Endothelial cell (in vitro differentiated cells): ENCODE measurements around the gene PATJ. TPM values are rescaled to one million over a fixed set of nuclear protein-coding genes. Genes with fewer than 3 reads are reported as not detected.

ENCODE experiments used
- DNase-seq: peaks from one replicate; pipeline ENCODE4 v3.0.0; 2021; ENCODE audit warnings: low spot score
- H3K27ac Mint-ChIP-seq: one replicate; pipeline ENCODE4 v1.8.0; 2021; ENCODE audit warnings: mixed read lengths, inconsistent platforms; ENCODE audit not compliant: unreplicated experiment
- H3K27me3 Mint-ChIP-seq: one replicate; pipeline ENCODE4 v1.8.0; 2021; ENCODE audit warnings: mild to moderate bottlenecking, moderate library complexity, mixed read lengths, inconsistent platforms; ENCODE audit not compliant: unreplicated experiment
- H3K36me3 Mint-ChIP-seq: one replicate; pipeline ENCODE4 v1.8.0; 2021; ENCODE audit warnings: mild to moderate bottlenecking, low read depth, mixed read lengths, inconsistent platforms; ENCODE audit not compliant: unreplicated experiment
- H3K4me1 Mint-ChIP-seq: one replicate; pipeline ENCODE4 v1.8.0; 2021; ENCODE audit warnings: mild to moderate bottlenecking, mixed read lengths, inconsistent platforms; ENCODE audit not compliant: unreplicated experiment
- H3K4me3 Mint-ChIP-seq: one replicate; pipeline ENCODE4 v1.8.0; 2021; ENCODE audit warnings: mild to moderate bottlenecking, mixed read lengths, inconsistent platforms; ENCODE audit not compliant: unreplicated experiment
- H3K9me3 Mint-ChIP-seq: one replicate; pipeline ENCODE4 v1.8.0; 2021; ENCODE audit warnings: mixed read lengths, inconsistent platforms; ENCODE audit not compliant: unreplicated experiment
- CTCF ChIP-seq: fragments of 200-600 bp; sonication (generic); IDR thresholded peaks from one replicate; pipeline ENCODE4 v1.5.0; 2021; ENCODE audit warnings: antibody characterized with exemption; ENCODE audit not compliant: unreplicated experiment
- total RNA-seq: library from RNA; stranded (reverse); fragmentation: NEBNext Ultra II Directional; extraction: Animal tissue kit (Norgen Biotek cat#: 25700); gene quantifications from one replicate; pipeline ENCODE4 v1.2.1, GENCODE V29; 2021; ENCODE audit not compliant: unreplicated experiment

PATJ gene
- total RNA-seq, 1 donor from 2014 or later, result 13.9 TPM

DNA sequence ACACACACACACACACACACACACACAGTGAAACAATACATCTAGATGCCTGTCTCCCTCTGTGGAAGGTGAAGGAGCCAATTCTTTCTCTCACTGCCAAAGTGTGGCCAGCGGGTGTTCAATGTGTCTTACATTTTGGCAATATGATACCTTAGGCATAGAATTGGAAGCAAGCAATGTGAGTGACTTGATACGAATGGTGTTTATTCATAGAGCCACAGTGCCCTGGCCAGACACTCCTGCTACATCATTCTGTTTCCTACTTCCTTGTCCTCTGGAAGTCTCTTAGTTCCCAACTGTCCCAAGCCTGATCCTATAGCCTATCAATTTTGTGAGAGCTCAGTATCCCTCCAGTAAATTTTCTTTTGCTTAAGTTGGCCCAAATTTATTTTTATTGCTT, 282.4 kb downstream of the PATJ start:
- no peak for DNase-seq
- Mint-ChIP-seq H3K27me3 (no peaks in the 10 kb centered on the region), H3K36me3 (no peaks in the 10 kb centered on the region), H3K4me1 (peaks cover 8% of the 10 kb centered on the region), H3K27ac (no peak overlapping the region), H3K9me3 (no peaks in the 10 kb centered on the region), H3K4me3 (no peak overlapping the region)
- TF ChIP-seq CTCF, result no peak

GRCh38 chr1:62025154-62025553, 282.9 kb downstream of the PATJ start:
- no peak overlapping the region for H3K4me3 Mint-ChIP-seq
- H3K36me3 Mint-ChIP-seq, result no peaks in the 10 kb centered on the region
- H3K27me3 Mint-ChIP-seq, result no peaks in the 10 kb centered on the region
- TF ChIP-seq CTCF, result no peak
- no peak for DNase-seq
- H3K9me3 Mint-ChIP-seq, result no peaks in the 10 kb centered on the region
- peaks cover 8% of the 10 kb centered on the region for H3K4me1 Mint-ChIP-seq
- no peak overlapping the region for H3K27ac Mint-ChIP-seq

- no peaks in the 10 kb centered on the region for H3K9me3 Mint-ChIP-seq
- H3K4me1 Mint-ChIP-seq, result peaks cover 8% of the 10 kb centered on the region
- no peak overlapping the region for H3K27ac Mint-ChIP-seq
- TF ChIP-seq CTCF, result no peak
- H3K27me3 Mint-ChIP-seq, result no peaks in the 10 kb centered on the region
- H3K36me3 Mint-ChIP-seq, result no peaks in the 10 kb centered on the region
- DNase-seq, result no peak
- no peak overlapping the region for H3K4me3 Mint-ChIP-seq
These were observed 283.6 kb downstream of the PATJ start for GRCh38 chr1:62025892-62026291.

DNA sequence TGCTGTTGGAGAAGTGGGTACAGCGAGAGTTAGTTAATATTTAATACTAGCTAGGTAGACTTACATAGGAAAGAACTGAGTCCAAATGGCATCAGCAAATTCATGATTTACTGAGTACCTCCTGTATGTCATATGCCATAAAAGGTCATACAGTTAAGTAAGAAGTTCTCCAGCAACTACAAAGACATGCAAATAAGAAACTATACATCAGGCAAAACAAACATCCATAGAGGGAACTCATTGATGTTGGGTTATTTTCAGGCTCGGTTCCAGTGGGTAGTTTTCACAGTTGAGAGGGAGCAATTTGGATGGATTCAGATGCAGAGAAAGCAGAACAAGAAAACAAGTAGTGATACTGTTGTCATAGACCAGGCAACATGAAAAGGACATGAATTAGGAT, 287.4 kb downstream of the PATJ start:
- H3K9me3 Mint-ChIP-seq, result no peaks in the 10 kb centered on the region
- no peak for DNase-seq
- no peaks in the 10 kb centered on the region for H3K27me3 Mint-ChIP-seq
- H3K4me1 Mint-ChIP-seq, result peaks cover 16% of the 10 kb centered on the region
- TF ChIP-seq CTCF, result no peak
- no peak overlapping the region for H3K4me3 Mint-ChIP-seq
- no peak overlapping the region for H3K27ac Mint-ChIP-seq
- no peaks in the 10 kb centered on the region for H3K36me3 Mint-ChIP-seq

GRCh38 chr1:62034790-62035189, 292.5 kb downstream of the PATJ start:
- Mint-ChIP-seq H3K9me3 (no peaks in the 10 kb centered on the region), H3K4me1 (peaks cover 12% of the 10 kb centered on the region), H3K27me3 (no peaks in the 10 kb centered on the region), H3K27ac (no peak overlapping the region), H3K36me3 (no peaks in the 10 kb centered on the region), H3K4me3 (no peak overlapping the region)
- DNase-seq, result no peak
- TF ChIP-seq CTCF, result no peak
